H1 (cell line): ENCODE data around the gene GRB14. TPM values are rescaled to one million over a fixed set of nuclear protein-coding genes. Genes with fewer than 3 reads are reported as not detected.
A peak's percentile ranks its signal among the peaks of the same experiment; 100 is the strongest.

Source experiments
- CTCF ChIA-PET: fragments of 300-600 bp; sonication (Branson Sonifier 250); formaldehyde crosslinking; loops from one replicate; lab custom pipeline; 2021; ENCODE audit not compliant: partially characterized antibody; lab: Charles Lee
- POLR2A ChIA-PET: fragments of 300-600 bp; sonication (Branson Sonifier 250); formaldehyde crosslinking; loops from one replicate; lab custom pipeline; 2021; ENCODE audit warnings: inconsistent platforms; ENCODE audit not compliant: partially characterized antibody; lab: Charles Lee
- DNase-seq, 2 experiments: peaks; one replicate each; pipeline versions ENCODE4 v3.0.0 to v3.0.0-alpha.2; 2010 to 2022; ENCODE audit warnings: low spot score in 2 of 2, low read depth in 1 of 2, mixed read lengths in 1 of 2
- FAIRE-seq: peaks from 2 replicates; lab custom pipeline; 2011; peaks lifted over from hg19 to GRCh38; lab: Jason Lieb, UNC
- H2AFZ ChIP-seq: 2 replicates; pipeline ENCODE4 v1.8.1; 2012; ENCODE audit warnings: low read length, inconsistent platforms
- H2AK5ac ChIP-seq: 2 replicates; pipeline ENCODE4 v1.6.1; 2013; ENCODE audit warnings: low read depth, low read length
- H2BK120ac ChIP-seq: replicated peaks from 2 replicates; pipeline ENCODE3; 2013; ENCODE audit warnings: low read depth, low read length, inconsistent platforms
- H2BK12ac ChIP-seq: 2 replicates; pipeline ENCODE4 v1.6.1; 2013; ENCODE audit warnings: low read depth, low read length
- H2BK15ac ChIP-seq: 2 replicates; pipeline ENCODE4 v1.6.1; 2013; ENCODE audit warnings: low read length
- H2BK20ac ChIP-seq: 2 replicates; pipeline ENCODE4 v1.6.1; 2013; ENCODE audit warnings: low read length
- H2BK5ac ChIP-seq: 2 replicates; pipeline ENCODE4 v1.6.1; 2013; ENCODE audit warnings: low read depth, low read length
- H3K14ac ChIP-seq: 2 replicates; pipeline ENCODE4 v1.6.1; 2013; ENCODE audit warnings: inconsistent platforms; ENCODE audit not compliant: insufficient read length
- H3K18ac ChIP-seq: 2 replicates; pipeline ENCODE4 v1.6.1; 2013; ENCODE audit warnings: low read length; ENCODE audit errors: extremely low read depth
- H3K23ac ChIP-seq: 2 replicates; pipeline ENCODE4 v1.6.1; 2013; ENCODE audit warnings: inconsistent platforms; ENCODE audit not compliant: insufficient read length
- H3K23me2 ChIP-seq: 2 replicates; pipeline ENCODE4 v1.6.1; 2013; ENCODE audit warnings: low read depth, low read length
- H3K27ac ChIP-seq: 2 replicates; pipeline ENCODE4 v1.6.1; 2011; ENCODE audit warnings: low read depth, low read length, inconsistent platforms
- H3K27me3 ChIP-seq, 4 experiments: replicated peaks in 1 of 4; 1 replicate in 1 of 4; 2 replicates in 3 of 4; pipeline versions ENCODE4 v1.6.1 to v1.8.1; 2011 to 2013; ENCODE audit warnings: low read length in 3 of 4, mild to moderate bottlenecking in 3 of 4, inconsistent platforms in 2 of 4, mixed read lengths in 2 of 4, moderate library complexity in 1 of 4; ENCODE audit not compliant: control insufficient read depth in 3 of 4, insufficient read depth in 3 of 4; ENCODE audit errors: extremely low read depth in 1 of 4
- H3K36me3 ChIP-seq, 4 experiments: 2 replicates each; pipeline versions ENCODE4 v1.6.1 to v1.8.1; 2011 to 2013; ENCODE audit warnings: mild to moderate bottlenecking in 4 of 4, low read length in 3 of 4, moderate library complexity in 2 of 4, control low read depth in 1 of 4, inconsistent platforms in 1 of 4; ENCODE audit not compliant: insufficient read depth in 4 of 4, control insufficient read depth in 2 of 4
- H3K4ac ChIP-seq: replicated peaks from 2 replicates; pipeline ENCODE3; 2013; ENCODE audit warnings: low read length, low read depth, mixed read lengths, inconsistent platforms; ENCODE audit not compliant: insufficient read length
- H3K4me1 ChIP-seq, 4 experiments: replicated peaks in 1 of 4; 1 replicate in 1 of 4; 2 replicates in 3 of 4; pipeline versions ENCODE4 v1.6.1 to v1.8.1; 2011 to 2013; ENCODE audit warnings: low read length in 3 of 4, inconsistent platforms in 2 of 4, mixed read lengths in 1 of 4; ENCODE audit not compliant: insufficient read depth in 4 of 4, control insufficient read depth in 3 of 4
- H3K4me2 ChIP-seq, 2 experiments: 2 replicates each; pipeline versions ENCODE4 v1.6.1 to v1.8.1; 2011 to 2013; ENCODE audit warnings: low read depth in 2 of 2, low read length in 2 of 2, control low read depth in 1 of 2, inconsistent platforms in 1 of 2, mild to moderate bottlenecking in 1 of 2; ENCODE audit not compliant: insufficient read depth in 1 of 2
- H3K4me3 ChIP-seq, 4 experiments: fragments of 200-600, 300-600 bp in 1 of 4; sonication (generic), shearing (Covaris generic), sonication (Bioruptor Twin) in 1 of 4; 2 replicates each; pipeline versions ENCODE4 v1.5.1 to v1.8.1; 2011 to 2016; ENCODE audit warnings: low read length in 4 of 4, low read depth in 3 of 4, control low read depth in 2 of 4, inconsistent platforms in 2 of 4, mild to moderate bottlenecking in 2 of 4, mixed read lengths in 1 of 4, moderate library complexity in 1 of 4; ENCODE audit not compliant: insufficient read depth in 2 of 4; ENCODE audit errors: extremely low read depth in 1 of 4
- H3K56ac ChIP-seq: replicated peaks from 2 replicates; pipeline ENCODE3; 2013; ENCODE audit warnings: low read depth, mild to moderate bottlenecking, mixed read lengths, low read length, inconsistent platforms; ENCODE audit not compliant: insufficient read length
- H3K79me1 ChIP-seq: 2 replicates; pipeline ENCODE4 v1.6.1; 2013; ENCODE audit warnings: low read depth, low read length, control low read depth
- H3K79me2 ChIP-seq, 2 experiments: 2 replicates each; pipeline versions ENCODE4 v1.6.1 to v1.8.1; 2012 to 2013; ENCODE audit warnings: low read length in 2 of 2, mild to moderate bottlenecking in 2 of 2, inconsistent platforms in 1 of 2; ENCODE audit not compliant: insufficient read depth in 2 of 2, control insufficient read depth in 1 of 2
- H3K9ac ChIP-seq, 4 experiments: replicated peaks in 1 of 4; 1 replicate in 1 of 4; 2 replicates in 3 of 4; pipeline versions ENCODE4 v1.6.1 to v1.8.1; 2011 to 2013; ENCODE audit warnings: low read depth in 3 of 4, low read length in 3 of 4, control low read depth in 2 of 4, mild to moderate bottlenecking in 2 of 4, moderate library complexity in 2 of 4, inconsistent platforms in 1 of 4; ENCODE audit errors: extremely low read depth in 1 of 4
- H3K9me3 ChIP-seq, 2 experiments: 2 replicates each; pipeline versions ENCODE4 v1.6.1 to v1.8.1; 2012 to 2013; ENCODE audit warnings: mild to moderate bottlenecking in 2 of 2, moderate library complexity in 2 of 2, control low read depth in 1 of 2, inconsistent platforms in 1 of 2, low read depth in 1 of 2, low read length in 1 of 2, mixed read lengths in 1 of 2; ENCODE audit not compliant: insufficient read depth in 2 of 2
- H4K20me1 ChIP-seq, 2 experiments: replicated peaks in 1 of 2; 2 replicates each; pipeline versions ENCODE3 to v1.8.1; 2011 to 2013; ENCODE audit warnings: inconsistent platforms in 2 of 2, low read length in 2 of 2, mild to moderate bottlenecking in 1 of 2; ENCODE audit not compliant: insufficient read depth in 2 of 2, control insufficient read depth in 1 of 2
- H4K5ac ChIP-seq: 2 replicates; pipeline ENCODE4 v1.6.1; 2013; ENCODE audit warnings: low read length, low read depth, mixed read lengths, inconsistent platforms; ENCODE audit not compliant: insufficient read length
- H4K8ac ChIP-seq: 2 replicates; pipeline ENCODE4 v1.8.0; 2013; ENCODE audit warnings: mild to moderate bottlenecking, moderate library complexity, low read length, inconsistent platforms; ENCODE audit not compliant: insufficient read depth; ENCODE audit errors: extremely low read depth
- H4K91ac ChIP-seq: replicated peaks from 2 replicates; pipeline ENCODE3; 2013; ENCODE audit warnings: low read length, mixed read lengths, inconsistent platforms; ENCODE audit not compliant: insufficient read length
- ASH2L ChIP-seq: fragments of 200-600, 300-600 bp; sonication (generic); IDR thresholded peaks from one replicate; pipeline ENCODE4 v1.7.1; 2017; ENCODE audit warnings: low read length
- BRCA1 ChIP-seq: IDR thresholded peaks from 2 replicates; pipeline ENCODE4 v1.6.1; 2012; ENCODE audit warnings: low read depth, low read length, improper control_type of control experiment
- E2F6 ChIP-seq: IDR thresholded peaks from 2 replicates; pipeline ENCODE4 v1.6.1; 2012; ENCODE audit warnings: inconsistent platforms
- MAX ChIP-seq: IDR thresholded peaks from 2 replicates; pipeline ENCODE4 v1.6.1; 2012; ENCODE audit warnings: inconsistent platforms
- POLR2AphosphoS5 ChIP-seq: IDR thresholded peaks from 2 replicates; pipeline ENCODE4 v1.6.1; 2011; ENCODE audit warnings: low read depth, low read length
- TAF1 ChIP-seq: IDR thresholded peaks from 2 replicates; pipeline ENCODE4 v1.6.1; 2011; ENCODE audit warnings: mild to moderate bottlenecking, low read depth, low read length
- TBP ChIP-seq: IDR thresholded peaks from 2 replicates; pipeline ENCODE4 v1.6.1; 2011; ENCODE audit warnings: low read depth, low read length, improper control_type of control experiment
- WGBS, 2 experiments: shearing (Covaris generic) in 1 of 2; methylation state at CpG; one replicate each; pipeline versions ENCODE4 v1.1.6 to v1.1.7; 2013 to 2015; ENCODE audit warnings: low lambda C conversion rate in 2 of 2, mixed read lengths in 2 of 2, inconsistent platforms in 1 of 2, low coverage in 1 of 2, missing lambda C conversion rate in 1 of 2; ENCODE audit not compliant: insufficient replicate concordance in 2 of 2, insufficient coverage in 1 of 2, insufficient read length in 1 of 2; ENCODE audit errors: extremely low coverage in 1 of 2, missing lambda C conversion rate in 1 of 2; 5-methylcytosine and 5-hydroxymethylcytosine counted together
- long read RNA-seq, 2 experiments: library from RNA in 1 of 2; library from capped mRNA in 1 of 2; stranded (forward); transcript quantifications; one replicate each; pipeline ENCODE4 v2.0.0, GENCODE V29; 2021; ENCODE audit warnings: inconsistent platforms in 1 of 2
- polyA minus RNA-seq, 3 experiments: library from RNA; depleted of rRNA, polyadenylated mRNA; stranded (reverse); fragments of >200 nt; gene quantifications; 1 replicate in 2 of 3; 2 replicates in 1 of 3; pipeline ENCODE4 v1.2.3, GENCODE V29; 2011
- polyA plus RNA-seq, 7 experiments: library from polyadenylated mRNA; depleted of rRNA in 3 of 7; stranded (reverse) in 5 of 7; unstranded in 2 of 7; fragments of >200 nt in 5 of 7; fragments of 200-250 nt in 2 of 7; gene quantifications; 1 replicate in 5 of 7; 2 replicates in 1 of 7; 4 replicates in 1 of 7; pipeline versions ENCODE4 v1.2.1 to v1.2.3, GENCODE V29; 2011 to 2013; ENCODE audit warnings: missing spikeins in 2 of 7, mixed read lengths in 2 of 7
- total RNA-seq: library from RNA; stranded (reverse); fragmentation: NEBNext Ultra II Directional; extraction: Animal tissue kit (Norgen Biotek cat#: 25700); gene quantifications from 2 replicates; pipeline ENCODE4 v1.2.1, GENCODE V29; 2021

Gene GRB14
- 11.6 and 13.5 TPM in 2 replicates for total RNA-seq
- polyA plus RNA-seq (2011; rRNA removed): 2.4 and 2.5 TPM in 2 replicates
- polyA plus RNA-seq (2011; cell fraction: cytosol; rRNA removed): 3.4 TPM
- polyA plus RNA-seq (2011; cell fraction: nucleus; rRNA removed): 4.2 TPM
- 3.2 to 13.9 TPM (median 4.2 TPM) in 4 replicates for polyA plus RNA-seq (2012, experiment 1 of 2)
- polyA plus RNA-seq (2012, experiment 2 of 2): 0.83 TPM
- 32.4 TPM for polyA plus RNA-seq (2013, experiment 1 of 2)
- 31.5 TPM for polyA plus RNA-seq (2013, experiment 2 of 2)
- 2.1 and 4.6 TPM in 2 replicates for polyA minus RNA-seq (2011; rRNA and poly(A)+ RNA removed)
- 6.5 TPM for polyA minus RNA-seq (2011; cell fraction: cytosol; rRNA and poly(A)+ RNA removed)
- polyA minus RNA-seq (2011; cell fraction: nucleus; rRNA and poly(A)+ RNA removed): 11.7 TPM
- long read RNA-seq, experiment 1, partial matches to known transcripts: 4 of 20 reads
- long read RNA-seq, experiment 1, other reads (novel, unspliced or antisense): 13 of 20 reads
- long read RNA-seq, experiment 2, partial matches to known transcripts: 0 of 7 reads
- long read RNA-seq, experiment 2, other reads (novel, unspliced or antisense): 3 of 7 reads

- H3K27ac ChIP-seq: peak within 1 kb of the TSS; percentile 73; the same call in 1 of the 2 replicates
- peaks cover 5 to 14% (median 11%) of the 10 kb centered on the region in 4 experiments; a peak in 6 of 7 replicates for H3K4me1 ChIP-seq
- H4K5ac ChIP-seq: peak within 1 kb of the TSS; percentile 62
- peak within 1 kb of the TSS; percentile 72 for H4K91ac ChIP-seq
- peak within 1 kb of the TSS; percentile 32 for H3K56ac ChIP-seq
- H3K79me1 ChIP-seq: no peaks in the 10 kb centered on the region
- H4K20me1 ChIP-seq: no peaks in the 10 kb centered on the region
- H3K23ac ChIP-seq: no peak within 1 kb of the TSS
- WGBS, 2 experiments: 1% methylated on average over 45 of the region's 96 CpGs; no CpG with 5 or more reads in 1 of the 2 experiments
- CTCF ChIA-PET: interaction anchor here (0.6 to 2.9 kb wide), 6 partner anchors 9 to 60 kb away, joined by 3 to 17 read pairs (median 6); no protein-coding TSS in a partner anchor
- H3K18ac ChIP-seq: peak within 1 kb of the TSS; percentile 80; the same call in 1 of the 2 replicates
- peak; percentile 28 for FAIRE-seq
- H3K23me2 ChIP-seq: peaks cover 3% of the 10 kb centered on the region; the same call in 1 of the 2 replicates
- peak within 1 kb of the TSS; percentile 73 to 91 (median 84) for H3K9ac ChIP-seq
- H2AK5ac ChIP-seq: no peak within 1 kb of the TSS
- POLR2A ChIA-PET: interaction anchor here (1.0 to 2.2 kb wide), 9 partner anchors 9 to 885 kb away, joined by 3 to 7 read pairs (median 4); partner anchors contain the start of gene FIGN
- peak; percentile 62 to 84 for DNase-seq
- peak within 1 kb of the TSS; percentile 79 to 93 for H3K4me2 ChIP-seq
- peak within 1 kb of the TSS; percentile 74; the same call in 1 of the 2 replicates for H2AFZ ChIP-seq
- H2BK15ac ChIP-seq: no peak within 1 kb of the TSS
- no peaks in the 10 kb centered on the region for H3K36me3 ChIP-seq
- H4K8ac ChIP-seq: peak within 1 kb of the TSS; percentile 98
- no peaks in the 10 kb centered on the region for H3K79me2 ChIP-seq
- no peaks in the 10 kb centered on the region; a peak in 1 of 7 replicates for H3K27me3 ChIP-seq
- no peaks in the 10 kb centered on the region for H3K9me3 ChIP-seq
- peak within 1 kb of the TSS; percentile 72; the same call in 1 of the 2 replicates for H2BK12ac ChIP-seq
- no peak within 1 kb of the TSS for H3K4ac ChIP-seq
- no peak within 1 kb of the TSS for H2BK20ac ChIP-seq
- peak within 1 kb of the TSS; percentile 52 to 85 (median 72) for H3K4me3 ChIP-seq
- no peak within 1 kb of the TSS for H3K14ac ChIP-seq
- peak within 1 kb of the TSS; percentile 60 for H2BK5ac ChIP-seq
- H2BK120ac ChIP-seq: no peak within 1 kb of the TSS
- TF ChIP-seq MAX: peak; percentile 72
- peak; percentile 69; the same call in 1 of the 2 replicates for TF ChIP-seq TBP
- TF ChIP-seq ASH2L: peak; percentile 76
- peak; percentile 52 for TF ChIP-seq E2F6
- peak; percentile 77; the same call in 1 of the 2 replicates for TF ChIP-seq POLR2AphosphoS5
- peak; percentile 63; the same call in 1 of the 2 replicates for TF ChIP-seq TAF1
- TF ChIP-seq BRCA1: no peak
These were observed at the start of gene GRB14 for GRCh38 chr2:164620873-164621763. TSS of gene GRB14 (minus strand) at chr2:164621482. CDS start at chr2:164621309, 173 bp downstream.
